A673 (cell line): ENCODE measurements around the gene AKAP12.

Source experiments
- EZH2 ChIP-seq: fragments of 200-600 bp; sonication (generic); IDR thresholded peaks from 2 replicates; pipeline ENCODE4 v1.6.1; 2017; ENCODE audit warnings: borderline replicate concordance, low read depth, mild to moderate bottlenecking, mixed read lengths, antibody characterized with exemption, low read length; ENCODE audit not compliant: poor library complexity, severe bottlenecking
- TF ChIP-seq, protein P1 (sequence below): fragments of 300-800, 200-600 bp; sonication (generic); conservative IDR thresholded peaks from 2 replicates; pipeline ENCODE4 v1.5.1; 2017; ENCODE audit warnings: low read depth, mild to moderate bottlenecking, antibody characterized with exemption, low read length, moderate library complexity, mixed read lengths

DNA sequence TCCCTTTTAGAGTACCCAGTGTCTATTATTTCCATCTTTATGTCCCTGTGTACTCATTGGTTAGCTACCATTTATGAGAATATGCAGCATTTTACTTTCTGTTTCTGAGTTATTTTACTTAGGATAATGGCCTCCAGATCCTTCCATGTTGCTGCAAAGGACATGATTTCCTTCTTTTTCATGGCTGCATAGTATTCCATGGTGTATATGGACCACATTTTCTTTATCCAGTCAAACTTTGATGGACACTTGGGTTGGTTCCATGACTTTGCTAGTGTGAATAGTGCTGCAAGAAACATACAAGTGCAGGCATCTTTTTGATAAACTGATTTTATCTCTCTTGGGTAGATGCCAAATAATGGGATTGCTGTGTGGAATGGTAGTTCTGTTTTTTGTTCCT lies 96.2 kb downstream of the AKAP12 start:
- TF ChIP-seq, protein P1, sequence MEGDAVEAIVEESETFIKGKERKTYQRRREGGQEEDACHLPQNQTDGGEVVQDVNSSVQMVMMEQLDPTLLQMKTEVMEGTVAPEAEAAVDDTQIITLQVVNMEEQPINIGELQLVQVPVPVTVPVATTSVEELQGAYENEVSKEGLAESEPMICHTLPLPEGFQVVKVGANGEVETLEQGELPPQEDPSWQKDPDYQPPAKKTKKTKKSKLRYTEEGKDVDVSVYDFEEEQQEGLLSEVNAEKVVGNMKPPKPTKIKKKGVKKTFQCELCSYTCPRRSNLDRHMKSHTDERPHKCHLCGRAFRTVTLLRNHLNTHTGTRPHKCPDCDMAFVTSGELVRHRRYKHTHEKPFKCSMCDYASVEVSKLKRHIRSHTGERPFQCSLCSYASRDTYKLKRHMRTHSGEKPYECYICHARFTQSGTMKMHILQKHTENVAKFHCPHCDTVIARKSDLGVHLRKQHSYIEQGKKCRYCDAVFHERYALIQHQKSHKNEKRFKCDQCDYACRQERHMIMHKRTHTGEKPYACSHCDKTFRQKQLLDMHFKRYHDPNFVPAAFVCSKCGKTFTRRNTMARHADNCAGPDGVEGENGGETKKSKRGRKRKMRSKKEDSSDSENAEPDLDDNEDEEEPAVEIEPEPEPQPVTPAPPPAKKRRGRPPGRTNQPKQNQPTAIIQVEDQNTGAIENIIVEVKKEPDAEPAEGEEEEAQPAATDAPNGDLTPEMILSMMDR = no peak
- TF ChIP-seq EZH2 = no peak
